Measurements from ENCODE around the gene CD19.
"Not testable (repeated sequence)": the region's sequence is repeated elsewhere in the genome, so short reads cannot be mapped to it uniquely, and the experiment has no call there.

The CD19 gene

DNA sequence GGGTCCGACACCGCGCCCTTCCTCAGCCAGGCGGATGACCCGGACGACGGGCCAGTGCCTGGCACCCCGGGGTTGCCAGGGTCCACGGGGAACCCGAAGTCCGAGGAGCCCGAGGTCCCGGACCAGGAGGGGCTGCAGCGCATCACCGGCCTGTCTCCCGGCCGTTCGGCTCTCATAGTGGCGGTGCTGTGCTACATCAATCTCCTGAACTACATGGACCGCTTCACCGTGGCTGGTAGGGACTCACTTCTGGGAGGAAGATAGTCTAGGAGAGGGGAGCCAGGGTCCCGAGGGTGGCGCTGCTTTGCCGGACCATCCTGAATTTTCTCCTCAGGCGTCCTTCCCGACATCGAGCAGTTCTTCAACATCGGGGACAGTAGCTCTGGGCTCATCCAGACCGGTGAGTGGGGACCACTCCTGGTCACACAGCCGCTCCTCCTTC is 43.4 kb downstream of the CD19 start:
- peak overlapping the region; percentile 94 for H3K4me3 ChIP-seq (ENCODE audit: low read depth, low read length)
- TF ChIP-seq, protein P1, sequence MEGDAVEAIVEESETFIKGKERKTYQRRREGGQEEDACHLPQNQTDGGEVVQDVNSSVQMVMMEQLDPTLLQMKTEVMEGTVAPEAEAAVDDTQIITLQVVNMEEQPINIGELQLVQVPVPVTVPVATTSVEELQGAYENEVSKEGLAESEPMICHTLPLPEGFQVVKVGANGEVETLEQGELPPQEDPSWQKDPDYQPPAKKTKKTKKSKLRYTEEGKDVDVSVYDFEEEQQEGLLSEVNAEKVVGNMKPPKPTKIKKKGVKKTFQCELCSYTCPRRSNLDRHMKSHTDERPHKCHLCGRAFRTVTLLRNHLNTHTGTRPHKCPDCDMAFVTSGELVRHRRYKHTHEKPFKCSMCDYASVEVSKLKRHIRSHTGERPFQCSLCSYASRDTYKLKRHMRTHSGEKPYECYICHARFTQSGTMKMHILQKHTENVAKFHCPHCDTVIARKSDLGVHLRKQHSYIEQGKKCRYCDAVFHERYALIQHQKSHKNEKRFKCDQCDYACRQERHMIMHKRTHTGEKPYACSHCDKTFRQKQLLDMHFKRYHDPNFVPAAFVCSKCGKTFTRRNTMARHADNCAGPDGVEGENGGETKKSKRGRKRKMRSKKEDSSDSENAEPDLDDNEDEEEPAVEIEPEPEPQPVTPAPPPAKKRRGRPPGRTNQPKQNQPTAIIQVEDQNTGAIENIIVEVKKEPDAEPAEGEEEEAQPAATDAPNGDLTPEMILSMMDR (IDR thresholded peaks at IDR 0.05; ENCODE audit: low read depth, low read length) = no peak

DNA sequence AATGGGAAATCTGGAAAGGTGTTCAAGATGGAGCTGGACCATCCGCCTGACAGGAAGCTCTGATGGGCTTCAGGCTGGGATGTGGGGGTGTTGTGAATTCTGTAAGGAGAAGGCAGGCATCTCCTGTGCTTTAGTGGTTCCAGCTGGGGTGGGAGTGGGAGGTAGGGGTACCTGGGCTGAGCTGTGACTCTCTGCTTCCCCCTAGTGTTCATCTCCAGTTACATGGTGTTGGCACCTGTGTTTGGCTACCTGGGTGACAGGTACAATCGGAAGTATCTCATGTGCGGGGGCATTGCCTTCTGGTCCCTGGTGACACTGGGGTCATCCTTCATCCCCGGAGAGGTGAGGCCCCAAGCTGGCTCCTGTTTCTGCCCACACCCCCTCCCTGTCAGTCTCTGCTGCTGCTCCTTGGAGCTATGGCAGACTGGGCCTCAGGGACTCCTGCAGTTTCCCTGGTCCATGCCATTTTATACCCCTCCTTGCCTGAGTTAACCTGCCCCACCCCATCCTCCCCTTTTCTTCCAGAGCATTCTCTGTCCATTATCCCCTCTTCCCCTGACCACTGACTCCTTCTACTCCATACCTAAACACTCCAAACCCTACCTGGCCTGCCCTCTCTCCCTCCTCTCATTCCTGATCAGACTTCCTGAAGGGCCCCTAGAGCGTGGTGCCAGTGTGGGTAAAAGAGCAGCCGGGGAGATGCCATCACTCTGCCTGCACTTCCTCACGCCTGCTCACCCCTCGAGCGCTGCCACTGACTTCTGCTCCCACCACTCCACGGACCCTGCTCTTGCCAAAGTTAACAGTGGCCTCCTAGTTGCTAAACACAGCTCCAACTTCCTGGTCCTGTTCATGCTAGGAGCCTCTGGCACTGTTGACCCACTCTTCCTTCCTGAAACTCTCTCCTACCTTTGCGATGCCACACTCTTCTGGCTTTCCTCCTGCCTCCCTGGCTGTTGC is 46.2 kb downstream of the CD19 start:
- TF ChIP-seq, protein P1 (IDR thresholded peaks at IDR 0.05; ENCODE audit: low read depth, low read length) = no peak
- H3K4me3 ChIP-seq (ENCODE audit: low read depth, low read length) = no peak overlapping the region

DNA sequence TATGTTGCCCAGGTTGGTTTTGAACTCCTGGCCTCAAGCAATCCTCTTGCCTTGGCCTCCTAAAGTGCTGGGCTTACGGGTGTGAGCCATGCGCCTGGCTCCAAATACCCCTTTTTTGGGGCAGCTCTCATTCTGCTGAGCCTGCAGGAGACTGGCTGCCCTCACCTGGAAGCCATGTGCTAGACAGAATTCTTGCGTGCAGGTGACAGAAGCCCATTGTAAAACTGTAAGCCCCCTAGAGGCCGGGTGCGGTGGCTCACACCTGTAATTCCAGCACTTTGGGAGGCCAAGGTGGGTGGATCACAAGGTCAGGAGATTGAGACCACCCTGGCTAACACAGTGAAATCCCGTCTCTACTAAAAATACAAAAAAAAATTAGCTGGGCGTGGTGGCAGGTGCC is 48.6 kb downstream of the CD19 start:
- H3K4me3 ChIP-seq (ENCODE audit: low read depth, low read length) = not testable (repeated sequence)

DNA sequence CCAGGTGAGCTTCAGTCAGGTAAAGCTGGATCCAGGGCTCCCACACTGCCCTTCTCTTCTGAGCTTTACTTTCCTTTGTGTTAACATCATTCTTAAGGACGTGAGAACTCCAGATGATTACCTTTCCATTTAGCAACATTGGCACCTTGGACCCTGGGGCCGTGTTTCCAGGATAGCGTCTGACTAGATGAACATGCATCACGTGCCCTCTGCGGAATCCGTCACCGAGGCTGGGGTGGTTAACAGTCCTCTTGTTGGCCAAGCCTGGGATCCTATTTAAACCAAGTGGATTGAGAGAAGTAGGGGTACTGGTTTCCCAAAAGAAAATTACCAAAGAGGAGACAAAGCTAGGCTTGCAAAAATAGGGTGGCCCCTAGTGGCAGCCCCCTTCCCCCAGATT is 49.2 kb downstream of the CD19 start:
- TF ChIP-seq, protein P1 (IDR thresholded peaks at IDR 0.05; ENCODE audit: low read depth, low read length) = no peak
- no peak overlapping the region for H3K4me3 ChIP-seq (ENCODE audit: low read depth, low read length)

DNA sequence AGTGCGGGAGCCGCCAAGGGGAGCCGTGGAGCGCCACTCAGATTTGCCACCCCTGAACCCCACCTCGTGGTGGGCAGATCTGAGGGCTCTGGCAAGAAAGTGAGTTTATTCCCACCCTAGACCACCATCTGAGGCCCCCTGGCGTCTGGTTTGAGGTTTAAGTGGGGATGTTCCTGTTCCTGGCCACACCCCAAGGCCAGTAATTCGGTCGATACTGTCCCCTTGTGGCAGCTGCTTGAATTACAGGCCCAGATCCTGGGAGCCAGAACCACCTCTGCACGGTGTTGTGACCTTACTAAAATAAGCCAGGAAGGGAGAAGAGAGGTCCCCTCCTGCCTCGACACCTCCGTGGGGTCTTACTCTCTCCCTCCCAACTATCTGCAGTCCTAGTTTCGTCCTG is 49.7 kb downstream of the CD19 start:
- TF ChIP-seq, protein P1 (IDR thresholded peaks at IDR 0.05; ENCODE audit: low read depth, low read length) = peak; percentile 75
- no peak overlapping the region for H3K4me3 ChIP-seq (ENCODE audit: low read depth, low read length)

DNA sequence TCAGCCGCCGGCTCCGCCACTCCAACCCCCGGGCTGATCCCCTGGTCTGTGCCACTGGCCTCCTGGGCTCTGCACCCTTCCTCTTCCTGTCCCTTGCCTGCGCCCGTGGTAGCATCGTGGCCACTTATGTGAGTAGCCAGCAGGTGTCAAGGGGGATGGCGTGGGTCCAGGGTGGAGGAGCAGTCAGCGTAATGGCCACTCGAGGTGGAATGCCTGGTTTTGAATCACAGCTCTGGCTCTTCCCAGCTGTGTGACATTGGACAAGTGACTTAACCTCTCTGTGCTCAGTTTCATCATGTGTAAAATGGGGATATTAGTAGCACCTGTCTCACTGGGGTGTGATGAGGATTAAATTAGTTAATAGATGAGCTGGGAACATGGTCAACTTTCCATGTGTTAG is 50.6 kb downstream of the CD19 start:
- TF ChIP-seq, protein P1 (IDR thresholded peaks at IDR 0.05; ENCODE audit: low read depth, low read length) = no peak
- H3K4me3 ChIP-seq (ENCODE audit: low read depth, low read length) = no peak overlapping the region

DNA sequence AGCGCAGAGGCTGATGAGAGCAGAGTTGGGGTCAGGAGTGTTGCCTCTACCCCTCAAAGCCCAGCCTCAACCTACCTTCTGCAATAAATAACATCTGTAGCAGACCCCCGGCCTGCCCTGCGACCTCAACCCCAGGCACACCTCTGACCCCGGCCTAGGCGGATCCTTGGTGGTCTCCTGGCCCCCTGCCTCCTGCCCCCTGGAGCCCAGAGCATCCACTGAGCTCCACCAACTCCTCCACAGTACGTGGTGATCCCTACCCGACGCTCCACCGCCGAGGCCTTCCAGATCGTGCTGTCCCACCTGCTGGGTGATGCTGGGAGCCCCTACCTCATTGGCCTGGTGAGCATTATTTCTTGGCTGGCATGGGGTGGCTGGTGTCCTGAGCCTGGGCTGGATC is 51.2 kb downstream of the CD19 start:
- TF ChIP-seq, protein P1 (IDR thresholded peaks at IDR 0.05; ENCODE audit: low read depth, low read length) = no peak
- H3K4me3 ChIP-seq (ENCODE audit: low read depth, low read length) = no peak overlapping the region

All from WI38 (cell line).